Gastroesophageal sphincter (tissue), 4 donors: ENCODE measurements around the gene RNF157. TPM values are rescaled to one million over a fixed set of nuclear protein-coding genes. Genes with fewer than 3 reads are reported as not detected.
A peak's percentile ranks its signal among the peaks of the same experiment; 100 is the strongest.

ENCODE experiments used
- ATAC-seq: fragments of 150-250 bp; one replicate; pipeline ENCODE4 v1.9.1; 2016; ENCODE audit warnings: mild to moderate bottlenecking, moderate library complexity
- H3K27ac ChIP-seq, 4 donors: fragments of 200-600 bp; sonication (generic) in 3 of 4; 1 replicate in 3 of 4; 2 replicates in 1 of 4; pipeline ENCODE4 v1.5.1; 2016 to 2019
- H3K27me3 ChIP-seq: fragments of 200-600 bp; sonication (generic); one replicate; pipeline ENCODE4 v1.5.1; 2019
- H3K36me3 ChIP-seq, 2 donors: fragments of 200-600 bp; sonication (generic); one replicate each; pipeline ENCODE4 v1.5.1; 2019; ENCODE audit warnings: control low read depth in 1 of 2
- H3K4me1 ChIP-seq, 3 donors: fragments of 200-600 bp; sonication (generic); 1 replicate in 2 of 3; 2 replicates in 1 of 3; pipeline ENCODE4 v1.5.1; 2016 to 2019; ENCODE audit warnings: control low read depth in 2 of 3
- H3K4me3 ChIP-seq, 2 donors: fragments of 200-600 bp; sonication (generic); one replicate each; pipeline ENCODE4 v1.5.1; 2019; ENCODE audit warnings: mild to moderate bottlenecking in 1 of 2, moderate library complexity in 1 of 2
- H3K9me3 ChIP-seq, 3 donors: fragments of 200-600 bp; sonication (generic); one replicate each; pipeline ENCODE4 v1.5.1; 2017 to 2019; ENCODE audit warnings: control low read depth in 2 of 3
- CTCF ChIP-seq, 4 experiments: fragments of 200-600 bp in 2 of 4; fragments of 450-650 bp in 2 of 4; sonication (generic) in 1 of 4; IDR thresholded peaks; one replicate each; pipeline ENCODE4 v1.5.1; 2017 to 2019; ENCODE audit warnings: antibody characterized with exemption in 4 of 4, mild to moderate bottlenecking in 2 of 4, moderate library complexity in 2 of 4
- EP300 ChIP-seq: sonication (generic); formaldehyde crosslinking; IDR thresholded peaks from one replicate; pipeline ENCODE4 v1.6.1; 2017; ENCODE audit warnings: antibody characterized with exemption, mild to moderate bottlenecking
- POLR2A ChIP-seq, 2 donors: fragments of 450-650 bp; IDR thresholded peaks; one replicate each; pipeline ENCODE4 v1.6.1; 2017; ENCODE audit warnings: antibody characterized with exemption in 2 of 2, mild to moderate bottlenecking in 2 of 2, moderate library complexity in 1 of 2
- POLR2AphosphoS5 ChIP-seq: sonication (generic); formaldehyde crosslinking; IDR thresholded peaks from one replicate; pipeline ENCODE4 v1.6.1; 2017; ENCODE audit warnings: antibody characterized with exemption
- WGBS, 2 donors: methylation state at CpG; one replicate each; pipeline ENCODE4 v1.1.5; 2018; ENCODE audit warnings: low coverage in 1 of 2; 5-methylcytosine and 5-hydroxymethylcytosine counted together
- total RNA-seq, 4 donors: library from RNA; depleted of rRNA; stranded (reverse); fragments of >200 nt; gene quantifications; one replicate each; pipeline ENCODE4 v1.1.0, GENCODE V29; 2016

RNF157 gene
- total RNA-seq, 4 donors from 2014 or later, result 2.5 to 8.1 (median 3.3) TPM

- Histone ChIP-seq H3K27ac (peak overlapping the region in 1 of 4 donors; percentile 61), H3K4me1 (peaks cover 0 to 12% (median 5%) of the 10 kb centered on the region in 3 donors), H3K9me3 (no peaks in the 10 kb centered on the region), H3K27me3 (peaks cover 11% of the 10 kb centered on the region), H3K4me3 (peak overlapping the region; percentile 20 to 49), H3K36me3 (no peaks in the 10 kb centered on the region)
- peak; percentile 50 for ATAC-seq
- 51% methylated on average over 3 of the region's 42 CpGs; no CpG with 5 or more reads in 1 of the 2 donors for WGBS, 2 donors
- TF ChIP-seq POLR2AphosphoS5 (no peak), POLR2A (IDR thresholded peaks at IDR 0.05) (no peak), EP300 (no peak), CTCF (IDR thresholded peaks at IDR 0.05) (no peak)
These were observed 118.3 kb downstream of the RNF157 start for GRCh38 chr17:76121932-76122430.

- Histone ChIP-seq H3K36me3 (no peaks in the 10 kb centered on the region), H3K4me1 (peaks cover 0 to 12% (median 5%) of the 10 kb centered on the region in 3 donors), H3K4me3 (no peak overlapping the region), H3K27ac (no peak overlapping the region), H3K9me3 (no peaks in the 10 kb centered on the region), H3K27me3 (peaks cover 11% of the 10 kb centered on the region)
- 79 to 96% methylated on average over 2 to 4 of the region's 5 CpGs for WGBS, 2 donors
- no peak for ATAC-seq
- TF ChIP-seq POLR2A (IDR thresholded peaks at IDR 0.05) (no peak), EP300 (no peak), POLR2AphosphoS5 (no peak), CTCF (IDR thresholded peaks at IDR 0.05) (no peak)
These were observed 119.7 kb downstream of the RNF157 start for GRCh38 chr17:76120658-76121008.

GRCh38 chr17:76119409-76120371 lies 120.6 kb downstream of the RNF157 start:
- Histone ChIP-seq H3K36me3 (no peaks in the 10 kb centered on the region), H3K9me3 (no peaks in the 10 kb centered on the region), H3K4me1 (peaks cover 0 to 12% (median 5%) of the 10 kb centered on the region in 3 donors), H3K27me3 (peaks cover 8% of the 10 kb centered on the region), H3K4me3 (no peak overlapping the region), H3K27ac (no peak overlapping the region)
- TF ChIP-seq EP300, result no peak
- TF ChIP-seq POLR2A (IDR thresholded peaks at IDR 0.05), result no peak
- no peak for TF ChIP-seq POLR2AphosphoS5
- TF ChIP-seq CTCF (IDR thresholded peaks at IDR 0.05), result no peak
- ATAC-seq, result no peak
- 85 to 86% methylated on average over 10 to 11 of the region's 19 CpGs for WGBS, 2 donors

GRCh38 chr17:76115138-76115754 lies 125.0 kb downstream of the RNF157 start:
- H3K36me3 ChIP-seq, result no peaks in the 10 kb centered on the region
- peaks cover 6% of the 10 kb centered on the region for H3K27me3 ChIP-seq
- H3K9me3 ChIP-seq, result no peaks in the 10 kb centered on the region
- no peak for ATAC-seq
- H3K4me1 ChIP-seq, result no peaks in the 10 kb centered on the region
- 78 to 83% methylated on average over 3 to 7 of the region's 7 CpGs for WGBS, 2 donors
- H3K4me3 ChIP-seq, result no peak overlapping the region
- no peak overlapping the region for H3K27ac ChIP-seq
- TF ChIP-seq POLR2AphosphoS5, result no peak
- no peak for TF ChIP-seq CTCF (IDR thresholded peaks at IDR 0.05)
- TF ChIP-seq EP300, result no peak
- no peak for TF ChIP-seq POLR2A (IDR thresholded peaks at IDR 0.05)
